ENCODE results near the gene POU2AF3.

Gene POU2AF3

DNA sequence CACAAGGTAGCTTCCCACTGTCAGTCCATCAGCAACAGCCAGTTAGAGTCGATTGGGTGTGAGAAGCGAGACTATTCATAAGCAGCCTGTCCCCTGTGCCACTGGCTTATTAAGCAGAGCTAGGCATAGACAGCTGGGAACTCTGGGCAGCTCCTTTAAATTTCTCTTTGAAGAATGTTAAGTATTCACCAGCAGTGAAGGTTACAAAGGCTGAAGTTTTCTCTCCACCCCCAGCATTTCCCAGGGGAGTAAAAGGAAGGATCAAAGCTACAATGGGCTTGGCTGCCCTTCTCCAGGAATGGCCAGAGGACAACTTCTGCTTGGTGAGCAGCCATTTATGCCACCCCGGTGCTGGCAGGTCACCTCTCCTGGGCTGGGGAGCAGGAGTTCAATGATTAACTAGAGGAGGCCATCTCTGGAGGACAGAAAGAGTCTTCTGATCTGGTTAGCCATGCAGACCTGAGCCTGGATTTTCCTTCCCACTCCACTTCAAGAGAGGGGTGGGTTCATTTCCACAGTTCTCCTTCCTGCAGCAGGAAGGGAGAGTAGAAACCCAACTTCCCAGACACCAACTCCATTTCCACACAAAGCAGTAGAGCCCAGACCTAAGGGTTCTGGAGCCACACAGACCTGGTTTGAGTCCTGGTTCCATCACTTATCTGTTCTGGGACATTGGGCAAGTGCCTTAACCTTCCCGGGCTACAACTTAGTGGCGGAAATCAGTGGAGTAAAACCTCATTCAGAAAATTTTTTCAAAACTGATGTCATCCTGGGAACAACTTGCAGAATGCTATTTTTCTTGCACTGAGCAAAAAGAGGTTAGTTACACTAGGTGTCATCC lies 22.6 kb downstream of the POU2AF3 start:
- TF ChIP-seq, protein P1, sequence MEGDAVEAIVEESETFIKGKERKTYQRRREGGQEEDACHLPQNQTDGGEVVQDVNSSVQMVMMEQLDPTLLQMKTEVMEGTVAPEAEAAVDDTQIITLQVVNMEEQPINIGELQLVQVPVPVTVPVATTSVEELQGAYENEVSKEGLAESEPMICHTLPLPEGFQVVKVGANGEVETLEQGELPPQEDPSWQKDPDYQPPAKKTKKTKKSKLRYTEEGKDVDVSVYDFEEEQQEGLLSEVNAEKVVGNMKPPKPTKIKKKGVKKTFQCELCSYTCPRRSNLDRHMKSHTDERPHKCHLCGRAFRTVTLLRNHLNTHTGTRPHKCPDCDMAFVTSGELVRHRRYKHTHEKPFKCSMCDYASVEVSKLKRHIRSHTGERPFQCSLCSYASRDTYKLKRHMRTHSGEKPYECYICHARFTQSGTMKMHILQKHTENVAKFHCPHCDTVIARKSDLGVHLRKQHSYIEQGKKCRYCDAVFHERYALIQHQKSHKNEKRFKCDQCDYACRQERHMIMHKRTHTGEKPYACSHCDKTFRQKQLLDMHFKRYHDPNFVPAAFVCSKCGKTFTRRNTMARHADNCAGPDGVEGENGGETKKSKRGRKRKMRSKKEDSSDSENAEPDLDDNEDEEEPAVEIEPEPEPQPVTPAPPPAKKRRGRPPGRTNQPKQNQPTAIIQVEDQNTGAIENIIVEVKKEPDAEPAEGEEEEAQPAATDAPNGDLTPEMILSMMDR (IDR thresholded peaks at IDR 0.05; ENCODE audit: borderline replicate concordance, insufficient read depth, low read depth, low read length) = no peak
- no peak overlapping the region for H3K4me3 ChIP-seq (ENCODE audit: low read depth, low read length)

DNA sequence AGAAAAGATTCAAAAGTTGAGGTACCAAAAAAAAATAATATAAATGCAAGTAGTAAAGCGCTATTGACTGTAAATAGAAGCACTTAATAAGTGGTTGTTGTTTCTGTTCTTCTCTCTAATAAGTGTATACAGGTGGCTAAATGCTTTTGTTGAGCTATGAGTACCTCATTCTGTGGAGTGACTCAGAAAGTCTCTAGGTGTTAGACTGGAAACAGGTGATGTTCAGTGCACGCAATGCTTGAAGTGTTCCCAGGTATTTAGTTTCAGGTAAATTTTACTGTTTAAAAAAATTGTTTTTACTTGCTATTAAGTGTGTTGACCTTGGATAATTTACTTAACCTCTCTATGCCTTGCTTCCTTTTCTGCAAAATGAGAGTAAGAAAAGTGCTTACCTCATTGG lies 24.2 kb downstream of the POU2AF3 start:
- no peak overlapping the region for H3K4me3 ChIP-seq (ENCODE audit: low read depth, low read length)
- TF ChIP-seq, protein P1 (IDR thresholded peaks at IDR 0.05; ENCODE audit: borderline replicate concordance, insufficient read depth, low read depth, low read length) = no peak

DNA sequence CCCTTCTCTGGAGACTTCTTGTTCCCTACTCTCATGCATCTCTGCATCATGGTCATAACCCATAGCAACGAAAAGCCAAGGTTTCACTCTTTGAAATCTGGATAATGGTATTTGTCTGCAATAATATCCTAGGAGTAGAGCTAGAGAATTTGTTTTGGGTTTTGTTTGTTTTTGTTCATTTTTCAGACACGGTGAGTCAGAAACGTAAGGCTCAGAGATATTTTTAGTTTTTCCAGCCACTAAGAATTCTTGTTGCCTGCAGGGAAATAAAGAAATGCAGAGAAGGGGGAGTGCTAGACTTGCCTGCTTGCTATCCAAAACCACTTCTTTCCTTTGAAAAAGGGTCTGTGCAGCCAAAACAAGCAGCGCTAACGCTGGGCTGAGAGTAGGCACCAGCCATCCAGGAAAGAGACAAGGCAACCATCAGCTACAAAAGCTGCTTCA lies 26.0 kb downstream of the POU2AF3 start:
- no peak overlapping the region for H3K4me3 ChIP-seq (ENCODE audit: low read depth, low read length)
- TF ChIP-seq, protein P1 (IDR thresholded peaks at IDR 0.05; ENCODE audit: borderline replicate concordance, insufficient read depth, low read depth, low read length) = no peak

- no peak overlapping the region for H3K4me3 ChIP-seq (ENCODE audit: low read depth, low read length)
- TF ChIP-seq, protein P1 (IDR thresholded peaks at IDR 0.05; ENCODE audit: borderline replicate concordance, insufficient read depth, low read depth, low read length) = no peak
Observed at GRCh38 chr11:111325259-111325658, 26.9 kb downstream of the POU2AF3 start.

DNA sequence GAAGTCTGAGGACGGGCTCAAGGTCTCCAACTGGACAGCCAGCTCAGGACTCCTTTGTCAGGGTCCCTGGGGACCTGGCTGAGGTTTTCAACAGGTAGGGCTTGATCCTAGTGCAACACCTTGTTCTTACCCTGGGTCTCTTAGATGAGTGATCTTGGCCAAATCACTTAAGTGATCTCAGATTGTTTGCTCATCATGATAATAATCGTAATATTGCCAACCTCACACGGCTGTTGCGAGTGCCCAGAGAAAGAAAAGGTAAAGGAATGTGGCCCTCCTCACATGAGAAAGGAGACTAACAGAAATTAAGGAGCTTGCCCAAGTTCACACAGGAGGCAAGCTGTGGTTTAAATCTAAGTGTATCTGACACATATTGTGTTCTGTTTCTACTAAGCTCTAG lies 28.5 kb downstream of the POU2AF3 start:
- H3K4me3 ChIP-seq (ENCODE audit: low read depth, low read length) = no peak overlapping the region
- TF ChIP-seq, protein P1 (IDR thresholded peaks at IDR 0.05; ENCODE audit: borderline replicate concordance, insufficient read depth, low read depth, low read length) = no peak

DNA sequence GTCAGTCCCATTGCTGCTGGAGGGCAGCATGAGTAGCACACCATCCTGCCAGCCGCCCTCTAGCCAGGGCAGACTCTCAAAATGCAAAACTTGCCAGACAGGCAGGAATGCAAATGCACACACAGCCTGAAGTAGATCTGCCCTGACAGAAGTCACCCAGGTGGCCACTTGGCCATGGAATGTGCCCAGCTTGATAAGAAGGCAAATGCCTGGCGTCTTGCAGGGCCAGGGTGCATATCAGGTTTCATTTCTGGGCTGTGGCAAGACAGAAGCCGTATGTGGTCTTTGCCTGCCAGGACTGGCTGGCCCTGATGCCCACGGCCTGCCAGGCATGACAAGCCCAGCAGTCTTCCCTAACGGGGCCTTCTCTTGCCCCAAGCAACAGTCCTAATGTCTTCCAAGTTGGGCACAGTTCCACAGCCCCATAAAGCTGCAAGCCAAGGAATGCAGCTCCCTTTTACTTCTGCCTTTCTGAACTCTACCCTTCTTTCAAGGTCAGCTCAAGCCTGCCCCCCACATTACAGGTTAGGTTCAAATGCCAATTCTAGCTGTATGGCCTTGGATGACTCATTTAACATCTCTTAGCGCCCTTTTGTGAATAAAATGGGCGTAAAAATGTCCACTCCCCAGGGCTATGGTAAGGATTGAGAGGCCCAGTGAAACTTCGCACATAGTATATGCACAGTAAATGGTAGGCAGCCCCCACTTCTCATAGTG lies 29.7 kb downstream of the POU2AF3 start:
- TF ChIP-seq, protein P1 (IDR thresholded peaks at IDR 0.05; ENCODE audit: borderline replicate concordance, insufficient read depth, low read depth, low read length) = no peak
- H3K4me3 ChIP-seq (ENCODE audit: low read depth, low read length) = no peak overlapping the region

Measured in GM12875 (cell line).